Measurements from ENCODE around the gene ADAMTS6. TPM values are rescaled to one million over a fixed set of nuclear protein-coding genes. Genes with fewer than 3 reads are reported as not detected.

ADAMTS6 gene
- total and polyA plus RNA-seq, 2 experiments from 2014 or later: 0.78 to 2.0 TPM

DNA sequence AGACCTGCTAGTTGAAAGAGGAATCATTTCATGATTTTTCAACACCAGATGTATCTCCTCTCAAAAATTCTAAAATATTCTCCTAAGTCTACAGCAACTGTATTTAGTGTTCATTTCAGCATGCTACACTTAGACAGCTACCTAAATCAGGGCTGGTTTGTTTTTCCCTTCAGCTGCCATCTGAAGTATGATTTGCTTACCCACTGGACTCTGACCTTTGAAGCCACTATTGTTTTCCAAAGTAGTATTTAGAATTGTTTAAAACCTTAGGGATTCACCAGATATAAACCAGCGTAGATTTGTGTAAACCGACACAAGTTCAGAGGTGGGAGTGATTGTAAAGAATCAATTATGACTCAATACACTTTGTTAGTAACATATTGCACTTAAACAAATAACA is 193.1 kb downstream of the ADAMTS6 start:
- no peaks in the 10 kb centered on the region for H3K27me3 ChIP-seq (ENCODE audit: insufficient read depth)
- DNase-seq (ENCODE audit: low spot score) (no peak), ATAC-seq (no peak)
- H3F3A ChIP-seq (replicated peaks; ENCODE audit: low read depth): no peaks in the 10 kb centered on the region
- TF ChIP-seq ZNF114 (CRISPR knock-in tag; IDR thresholded peaks at IDR 0.05): no peak
- no peak for TF ChIP-seq NANOG (IDR thresholded peaks at IDR 0.05; ENCODE audit: borderline replicate concordance)
- TF ChIP-seq, protein P1, sequence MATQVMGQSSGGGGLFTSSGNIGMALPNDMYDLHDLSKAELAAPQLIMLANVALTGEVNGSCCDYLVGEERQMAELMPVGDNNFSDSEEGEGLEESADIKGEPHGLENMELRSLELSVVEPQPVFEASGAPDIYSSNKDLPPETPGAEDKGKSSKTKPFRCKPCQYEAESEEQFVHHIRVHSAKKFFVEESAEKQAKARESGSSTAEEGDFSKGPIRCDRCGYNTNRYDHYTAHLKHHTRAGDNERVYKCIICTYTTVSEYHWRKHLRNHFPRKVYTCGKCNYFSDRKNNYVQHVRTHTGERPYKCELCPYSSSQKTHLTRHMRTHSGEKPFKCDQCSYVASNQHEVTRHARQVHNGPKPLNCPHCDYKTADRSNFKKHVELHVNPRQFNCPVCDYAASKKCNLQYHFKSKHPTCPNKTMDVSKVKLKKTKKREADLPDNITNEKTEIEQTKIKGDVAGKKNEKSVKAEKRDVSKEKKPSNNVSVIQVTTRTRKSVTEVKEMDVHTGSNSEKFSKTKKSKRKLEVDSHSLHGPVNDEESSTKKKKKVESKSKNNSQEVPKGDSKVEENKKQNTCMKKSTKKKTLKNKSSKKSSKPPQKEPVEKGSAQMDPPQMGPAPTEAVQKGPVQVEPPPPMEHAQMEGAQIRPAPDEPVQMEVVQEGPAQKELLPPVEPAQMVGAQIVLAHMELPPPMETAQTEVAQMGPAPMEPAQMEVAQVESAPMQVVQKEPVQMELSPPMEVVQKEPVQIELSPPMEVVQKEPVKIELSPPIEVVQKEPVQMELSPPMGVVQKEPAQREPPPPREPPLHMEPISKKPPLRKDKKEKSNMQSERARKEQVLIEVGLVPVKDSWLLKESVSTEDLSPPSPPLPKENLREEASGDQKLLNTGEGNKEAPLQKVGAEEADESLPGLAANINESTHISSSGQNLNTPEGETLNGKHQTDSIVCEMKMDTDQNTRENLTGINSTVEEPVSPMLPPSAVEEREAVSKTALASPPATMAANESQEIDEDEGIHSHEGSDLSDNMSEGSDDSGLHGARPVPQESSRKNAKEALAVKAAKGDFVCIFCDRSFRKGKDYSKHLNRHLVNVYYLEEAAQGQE (IDR thresholded peaks at IDR 0.05; ENCODE audit: unreplicated experiment): no peak
- TF ChIP-seq, protein P2, sequence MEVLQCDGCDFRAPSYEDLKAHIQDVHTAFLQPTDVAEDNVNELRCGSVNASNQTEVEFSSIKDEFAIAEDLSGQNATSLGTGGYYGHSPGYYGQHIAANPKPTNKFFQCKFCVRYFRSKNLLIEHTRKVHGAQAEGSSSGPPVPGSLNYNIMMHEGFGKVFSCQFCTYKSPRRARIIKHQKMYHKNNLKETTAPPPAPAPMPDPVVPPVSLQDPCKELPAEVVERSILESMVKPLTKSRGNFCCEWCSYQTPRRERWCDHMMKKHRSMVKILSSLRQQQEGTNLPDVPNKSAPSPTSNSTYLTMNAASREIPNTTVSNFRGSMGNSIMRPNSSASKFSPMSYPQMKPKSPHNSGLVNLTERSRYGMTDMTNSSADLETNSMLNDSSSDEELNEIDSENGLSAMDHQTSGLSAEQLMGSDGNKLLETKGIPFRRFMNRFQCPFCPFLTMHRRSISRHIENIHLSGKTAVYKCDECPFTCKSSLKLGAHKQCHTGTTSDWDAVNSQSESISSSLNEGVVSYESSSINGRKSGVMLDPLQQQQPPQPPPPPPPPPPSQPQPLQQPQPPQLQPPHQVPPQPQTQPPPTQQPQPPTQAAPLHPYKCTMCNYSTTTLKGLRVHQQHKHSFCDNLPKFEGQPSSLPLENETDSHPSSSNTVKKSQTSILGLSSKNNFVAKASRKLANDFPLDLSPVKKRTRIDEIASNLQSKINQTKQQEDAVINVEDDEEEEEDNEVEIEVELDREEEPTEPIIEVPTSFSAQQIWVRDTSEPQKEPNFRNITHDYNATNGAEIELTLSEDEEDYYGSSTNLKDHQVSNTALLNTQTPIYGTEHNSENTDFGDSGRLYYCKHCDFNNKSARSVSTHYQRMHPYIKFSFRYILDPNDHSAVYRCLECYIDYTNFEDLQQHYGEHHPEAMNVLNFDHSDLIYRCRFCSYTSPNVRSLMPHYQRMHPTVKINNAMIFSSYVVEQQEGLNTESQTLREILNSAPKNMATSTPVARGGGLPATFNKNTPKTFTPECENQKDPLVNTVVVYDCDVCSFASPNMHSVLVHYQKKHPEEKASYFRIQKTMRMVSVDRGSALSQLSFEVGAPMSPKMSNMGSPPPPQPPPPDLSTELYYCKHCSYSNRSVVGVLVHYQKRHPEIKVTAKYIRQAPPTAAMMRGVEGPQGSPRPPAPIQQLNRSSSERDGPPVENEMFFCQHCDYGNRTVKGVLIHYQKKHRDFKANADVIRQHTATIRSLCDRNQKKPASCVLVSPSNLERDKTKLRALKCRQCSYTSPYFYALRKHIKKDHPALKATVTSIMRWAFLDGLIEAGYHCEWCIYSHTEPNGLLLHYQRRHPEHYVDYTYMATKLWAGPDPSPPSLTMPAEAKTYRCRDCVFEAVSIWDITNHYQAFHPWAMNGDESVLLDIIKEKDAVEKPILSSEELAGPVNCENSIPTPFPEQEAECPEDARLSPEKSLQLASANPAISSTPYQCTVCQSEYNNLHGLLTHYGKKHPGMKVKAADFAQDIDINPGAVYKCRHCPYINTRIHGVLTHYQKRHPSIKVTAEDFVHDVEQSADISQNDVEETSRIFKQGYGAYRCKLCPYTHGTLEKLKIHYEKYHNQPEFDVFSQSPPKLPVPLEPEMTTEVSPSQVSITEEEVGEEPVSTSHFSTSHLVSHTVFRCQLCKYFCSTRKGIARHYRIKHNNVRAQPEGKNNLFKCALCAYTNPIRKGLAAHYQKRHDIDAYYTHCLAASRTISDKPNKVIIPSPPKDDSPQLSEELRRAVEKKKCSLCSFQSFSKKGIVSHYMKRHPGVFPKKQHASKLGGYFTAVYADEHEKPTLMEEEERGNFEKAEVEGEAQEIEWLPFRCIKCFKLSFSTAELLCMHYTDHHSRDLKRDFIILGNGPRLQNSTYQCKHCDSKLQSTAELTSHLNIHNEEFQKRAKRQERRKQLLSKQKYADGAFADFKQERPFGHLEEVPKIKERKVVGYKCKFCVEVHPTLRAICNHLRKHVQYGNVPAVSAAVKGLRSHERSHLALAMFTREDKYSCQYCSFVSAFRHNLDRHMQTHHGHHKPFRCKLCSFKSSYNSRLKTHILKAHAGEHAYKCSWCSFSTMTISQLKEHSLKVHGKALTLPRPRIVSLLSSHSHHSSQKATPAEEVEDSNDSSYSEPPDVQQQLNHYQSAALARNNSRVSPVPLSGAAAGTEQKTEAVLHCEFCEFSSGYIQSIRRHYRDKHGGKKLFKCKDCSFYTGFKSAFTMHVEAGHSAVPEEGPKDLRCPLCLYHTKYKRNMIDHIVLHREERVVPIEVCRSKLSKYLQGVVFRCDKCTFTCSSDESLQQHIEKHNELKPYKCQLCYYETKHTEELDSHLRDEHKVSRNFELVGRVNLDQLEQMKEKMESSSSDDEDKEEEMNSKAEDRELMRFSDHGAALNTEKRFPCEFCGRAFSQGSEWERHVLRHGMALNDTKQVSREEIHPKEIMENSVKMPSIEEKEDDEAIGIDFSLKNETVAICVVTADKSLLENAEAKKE (CRISPR knock-in tag; IDR thresholded peaks at IDR 0.05): no peak
- TF ChIP-seq, protein P3, sequence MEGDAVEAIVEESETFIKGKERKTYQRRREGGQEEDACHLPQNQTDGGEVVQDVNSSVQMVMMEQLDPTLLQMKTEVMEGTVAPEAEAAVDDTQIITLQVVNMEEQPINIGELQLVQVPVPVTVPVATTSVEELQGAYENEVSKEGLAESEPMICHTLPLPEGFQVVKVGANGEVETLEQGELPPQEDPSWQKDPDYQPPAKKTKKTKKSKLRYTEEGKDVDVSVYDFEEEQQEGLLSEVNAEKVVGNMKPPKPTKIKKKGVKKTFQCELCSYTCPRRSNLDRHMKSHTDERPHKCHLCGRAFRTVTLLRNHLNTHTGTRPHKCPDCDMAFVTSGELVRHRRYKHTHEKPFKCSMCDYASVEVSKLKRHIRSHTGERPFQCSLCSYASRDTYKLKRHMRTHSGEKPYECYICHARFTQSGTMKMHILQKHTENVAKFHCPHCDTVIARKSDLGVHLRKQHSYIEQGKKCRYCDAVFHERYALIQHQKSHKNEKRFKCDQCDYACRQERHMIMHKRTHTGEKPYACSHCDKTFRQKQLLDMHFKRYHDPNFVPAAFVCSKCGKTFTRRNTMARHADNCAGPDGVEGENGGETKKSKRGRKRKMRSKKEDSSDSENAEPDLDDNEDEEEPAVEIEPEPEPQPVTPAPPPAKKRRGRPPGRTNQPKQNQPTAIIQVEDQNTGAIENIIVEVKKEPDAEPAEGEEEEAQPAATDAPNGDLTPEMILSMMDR (conservative IDR thresholded peaks at IDR 0.05; ENCODE audit: low read depth in 2 of 2): no peak
- no peak for TF ChIP-seq EZH2 (IDR thresholded peaks at IDR 0.05; ENCODE audit: low read depth, unreplicated experiment)
- Mint-ChIP-seq H3K9me3 (no peaks in the 10 kb centered on the region), H3K27me3 (ENCODE audit: insufficient read depth, low read depth, poor library complexity) (no peaks in the 10 kb centered on the region), H3K36me3 (ENCODE audit: low read depth) (no peaks in the 10 kb centered on the region), H3K4me3 (no peak overlapping the region), H3K4me1 (no peaks in the 10 kb centered on the region), H3K27ac (no peak overlapping the region)
- no peaks in the 10 kb centered on the region for H3K4me1 ChIP-seq (ENCODE audit: insufficient read depth)
- H4K20me1 ChIP-seq (replicated peaks; ENCODE audit: insufficient read depth): no peaks in the 10 kb centered on the region
- H2AFZ ChIP-seq: no peak overlapping the region
- no peaks in the 10 kb centered on the region for H3K9me2 ChIP-seq (ENCODE audit: insufficient read depth)
- no peaks in the 10 kb centered on the region for H3K36me3 ChIP-seq (ENCODE audit: insufficient read depth)
- no peaks in the 10 kb centered on the region for H3K79me2 ChIP-seq (replicated peaks; ENCODE audit: insufficient read depth)
- no peak overlapping the region for H3K4me2 ChIP-seq
- H3K27ac ChIP-seq (ENCODE audit: low read depth): no peak overlapping the region
- H3K4me3 ChIP-seq: no peak overlapping the region

Measured in GM23338 (cell line).